HepG2 (cell line): ENCODE measurements around the gene PHACTR1. TPM values are rescaled to one million over a fixed set of nuclear protein-coding genes. Genes with fewer than 3 reads are reported as not detected.

Experiments used
- ATAC-seq: fragments of 200-7000 bp; cut with Tn5 transposase; 3 replicates; pipeline ENCODE4 v1.9.1; 2020; ENCODE audit warnings: mild to moderate bottlenecking, moderate library complexity
- BruUV-seq: library from RNA; stranded (reverse); fragments of 400-500 nt; replicated peaks from 2 replicates; lab custom pipeline; 2021; lab: Mats Ljungman, UMichigan
- CTCF ChIA-PET: fragments of 300-600 bp; formaldehyde crosslinking; extraction: SDS; loops from one replicate; lab custom pipeline; 2021; ENCODE audit warnings: low total read pairs, inconsistent platforms, low intra/inter-chr PET ratio; lab: Yijun Ruan, JAX
- POLR2A ChIA-PET: fragments of 350-600 bp; sonication (Branson Sonifier 250); formaldehyde crosslinking; loops from one replicate; lab custom pipeline; 2020; ENCODE audit warnings: antibody characterized with exemption, inconsistent platforms; lab: Yijun Ruan, JAX
- DNase-seq: peaks from one replicate; pipeline ENCODE4 v3.0.0-alpha.2; 2015; ENCODE audit warnings: low spot score
- FAIRE-seq: peaks from 3 replicates; lab custom pipeline; 2011; peaks lifted over from hg19 to GRCh38; lab: Jason Lieb, UNC
- H2AFZ ChIP-seq: one replicate; pipeline ENCODE4 v1.6.1; 2011; ENCODE audit warnings: low read length, inconsistent platforms
- H3K27ac ChIP-seq: fragments of 300-600 bp; 3 replicates; pipeline ENCODE4 v1.8.0; 2011; ENCODE audit warnings: mixed run types, mild to moderate bottlenecking, mixed read lengths, low read length, inconsistent platforms; ENCODE audit not compliant: insufficient read depth; ENCODE audit errors: extremely low read length
- H3K27me3 ChIP-seq, 2 experiments: fragments of 200-600 bp in 1 of 2; 2 replicates in 1 of 2; 3 replicates in 1 of 2; pipeline versions ENCODE4 v1.6.0 to v1.8.0; 2011; ENCODE audit warnings: low read length in 2 of 2, mild to moderate bottlenecking in 2 of 2, moderate library complexity in 2 of 2, inconsistent platforms in 1 of 2; ENCODE audit not compliant: insufficient read depth in 2 of 2, control insufficient read depth in 1 of 2
- H3K36me3 ChIP-seq, 2 experiments: fragments of 200-600 bp in 1 of 2; replicated peaks in 1 of 2; 2 replicates in 1 of 2; 3 replicates in 1 of 2; pipeline versions ENCODE4 v1.5.1 to v1.8.0; 2011; ENCODE audit warnings: low read length in 2 of 2, inconsistent platforms in 1 of 2; ENCODE audit not compliant: insufficient read depth in 2 of 2, control insufficient read depth in 1 of 2
- H3K4me1 ChIP-seq: 2 replicates; pipeline ENCODE4 v1.5.1; 2012; ENCODE audit warnings: low read length, inconsistent platforms; ENCODE audit not compliant: insufficient read depth
- H3K4me2 ChIP-seq: 2 replicates; pipeline ENCODE4 v1.6.0; 2011; ENCODE audit warnings: low read depth, low read length, inconsistent platforms
- H3K4me3 ChIP-seq, 3 experiments: fragments of 200-600 bp in 1 of 3; sonication (generic), shearing (Covaris generic) in 1 of 3; replicated peaks in 1 of 3; 2 replicates each; pipeline ENCODE4 v1.5.1; 2011 to 2016; ENCODE audit warnings: low read length in 3 of 3, inconsistent platforms in 2 of 3, low read depth in 2 of 3, mild to moderate bottlenecking in 2 of 3, control low read depth in 1 of 3, mixed read lengths in 1 of 3; ENCODE audit not compliant: insufficient read depth in 1 of 3
- H3K79me2 ChIP-seq: one replicate; pipeline ENCODE4 v1.6.1; 2011; ENCODE audit warnings: low read length, inconsistent platforms; ENCODE audit not compliant: insufficient read depth
- H3K9ac ChIP-seq: 2 replicates; pipeline ENCODE4 v1.6.0; 2011; ENCODE audit warnings: mild to moderate bottlenecking, low read depth, low read length, inconsistent platforms; ENCODE audit not compliant: insufficient read depth
- H3K9me3 ChIP-seq: 2 replicates; pipeline ENCODE4 v1.5.1; 2012; ENCODE audit warnings: mild to moderate bottlenecking, low read length
- H4K20me1 ChIP-seq: 2 replicates; pipeline ENCODE4 v1.6.0; 2011; ENCODE audit warnings: inconsistent platforms, mild to moderate bottlenecking, low read length, moderate library complexity; ENCODE audit not compliant: insufficient read depth
- BRF2 ChIP-seq: sonication (generic); formaldehyde crosslinking; IDR thresholded peaks from 2 replicates; pipeline ENCODE4 v1.8.1; 2022; ENCODE audit warnings: mild to moderate bottlenecking, missing genetic modification reagents
- CREB1 ChIP-seq, 2 experiments: fragments of 450-650 bp in 1 of 2; IDR thresholded peaks; 2 replicates each; pipeline ENCODE4 v1.6.1; 2016 to 2017; ENCODE audit warnings: control low read depth in 1 of 2, mild to moderate bottlenecking in 1 of 2, missing compliant biosample characterization in 1 of 2, missing genetic modification characterization in 1 of 2
- NR2C2 ChIP-seq: sonication (generic); formaldehyde crosslinking; IDR thresholded peaks from 2 replicates; pipeline ENCODE4 v1.4.0; 2020; ENCODE audit warnings: missing genetic modification reagents, mild to moderate bottlenecking, moderate library complexity, borderline replicate concordance
- POGK ChIP-seq: sonication (generic); formaldehyde crosslinking; conservative IDR thresholded peaks from 2 replicates; pipeline ENCODE4 v1.8.0; 2022; ENCODE audit warnings: mild to moderate bottlenecking, moderate library complexity, missing genetic modification reagents
- SALL1 ChIP-seq: sonication (generic); formaldehyde crosslinking; IDR thresholded peaks from 2 replicates; pipeline ENCODE4 v1.8.0; 2022; ENCODE audit warnings: mild to moderate bottlenecking, missing genetic modification reagents
- SIX1 ChIP-seq: sonication (generic); formaldehyde crosslinking; IDR thresholded peaks from 2 replicates; pipeline ENCODE4 v1.4.0; 2020; ENCODE audit warnings: missing genetic modification reagents, borderline replicate concordance
- ZNF773 ChIP-seq: sonication (generic); formaldehyde crosslinking; IDR thresholded peaks from 2 replicates; pipeline ENCODE4 v1.4.0; 2020; ENCODE audit warnings: missing genetic modification reagents, borderline replicate concordance
- WGBS: methylation state at CpG from one replicate; pipeline ENCODE4 v1.1.6; 2017; ENCODE audit warnings: low lambda C conversion rate; 5-methylcytosine and 5-hydroxymethylcytosine counted together
- in situ Hi-C: cut with HindIII; loops from 2 replicates; pipeline ENCODE4 v1.10.0; 2017; ENCODE audit warnings: low pct_unique_long_range_greater_than_20kb; ENCODE audit not compliant: extremely low pct_ligation_motif_present
- intact Hi-C: fragments of 100-400 bp; cut with micrococcal nuclease; formaldehyde crosslinking; loops from one replicate; pipeline ENCODE4 v1.10.0; 2022; ENCODE audit not compliant: unreplicated experiment
- polyA plus RNA-seq, 8 experiments: library from polyadenylated mRNA; depleted of rRNA in 3 of 8; stranded (reverse) in 7 of 8; unstranded in 1 of 8; fragments of >200 nt; fragmentation: Illumina TruSeq in 4 of 8; extraction: Trizol in 4 of 8; gene quantifications; 2 replicates each; pipeline versions ENCODE4 v1.2.1 to v1.2.3, GENCODE V29; 2011 to 2016; ENCODE audit warnings: low read depth in 4 of 8, missing spikeins in 1 of 8, mixed read lengths in 1 of 8; ENCODE audit not compliant: insufficient read depth in 1 of 8
- total RNA-seq, 5 experiments: library from RNA; depleted of rRNA; stranded (reverse); fragments of >200 nt; fragmentation: Illumina TruSeq; extraction: Trizol; gene quantifications; 2 replicates each; pipeline ENCODE4 v1.2.3, GENCODE V29; 2016; ENCODE audit warnings: low read depth in 1 of 5

The PHACTR1 gene
- total and polyA plus RNA-seq, 2 of the 13 experiments (the other 11 are each of a cell fraction or from before 2014, with no cell fraction given), result 0.09 TPM; not detected in 1

GRCh38 chr6:12749531-12750379 is 33.2 kb downstream of the PHACTR1 start:
- Histone ChIP-seq H3K9me3 (no peaks in the 10 kb centered on the region), H3K4me1 (no peaks in the 10 kb centered on the region)
- in situ Hi-C loops, result no loop called here
- no peak for TF ChIP-seq SALL1 (CRISPR knock-in tag)
- no peak for TF ChIP-seq POGK
- TF ChIP-seq ZNF773 (CRISPR knock-in tag), result no peak
- no peak for TF ChIP-seq CREB1 (IDR thresholded peaks at IDR 0.05)
- no peak for TF ChIP-seq CREB1 (CRISPR knock-in tag; IDR thresholded peaks at IDR 0.05)
- TF ChIP-seq NR2C2 (CRISPR knock-in tag), result no peak
- TF ChIP-seq SIX1 (CRISPR knock-in tag), result no peak
- TF ChIP-seq BRF2 (CRISPR knock-in tag), result no peak
- TF ChIP-seq, all 625 proteins: peak for 0
- ChIA-PET POLR2A (no interaction called here), CTCF (no interaction called here)
- no peak overlapping the region for H3K9ac ChIP-seq
- intact Hi-C loops, result no loop called here
- H3K4me3 ChIP-seq, result no peak overlapping the region
- no peak overlapping the region for H3K27ac ChIP-seq
- no peaks in the 10 kb centered on the region for H3K79me2 ChIP-seq
- H3K36me3 ChIP-seq, result no peaks in the 10 kb centered on the region
- H3K4me2 ChIP-seq, result no peak overlapping the region
- no peak for DNase-seq
- H4K20me1 ChIP-seq, result no peaks in the 10 kb centered on the region
- BruUV-seq, result no TSS peak
- ATAC-seq, result no peak
- no peak overlapping the region for H2AFZ ChIP-seq
- WGBS, result 53% methylated on average over 69 of the region's 75 CpGs
- no peak for FAIRE-seq
- peaks cover 0 to 3% of the 10 kb centered on the region in 2 experiments; a peak in 1 of 5 replicates for H3K27me3 ChIP-seq
